GM13977 (cell line): ENCODE data around the gene USH1C.

Experiments used
- DNase-seq: peaks from one replicate; pipeline ENCODE4 v3.0.0; 2012; ENCODE audit warnings: low spot score
- CTCF ChIP-seq: IDR thresholded peaks from 2 replicates; pipeline ENCODE4 v1.5.1; 2012; ENCODE audit warnings: mild to moderate bottlenecking, control low read depth; ENCODE audit not compliant: insufficient read depth; ENCODE audit errors: extremely low read depth, missing control alignments
- in situ Hi-C: fragments of 300-500 bp; cut with MboI; formaldehyde crosslinking; loops from one replicate; pipeline ENCODE4 v1.12.0; 2022; ENCODE audit warnings: low sequenced_read_pairs, low pct_unique_long_range_greater_than_20kb, mixed read lengths, inconsistent platforms; ENCODE audit not compliant: unreplicated experiment

The USH1C gene

GRCh38 chr11:17525570-17525969, 18.6 kb downstream of the USH1C start:
- DNase-seq, result no peak
- in situ Hi-C loops, result no loop called here
- no peak for TF ChIP-seq CTCF

GRCh38 chr11:17524221-17524620, 20.0 kb downstream of the USH1C start:
- no peak for TF ChIP-seq CTCF
- no peak for DNase-seq
- in situ Hi-C loops, result loop anchor here (25.0 kb wide), 2 partner anchors 287 to 737 kb away; no protein-coding TSS in a partner anchor

- in situ Hi-C loops, result loop anchor here (25.0 kb wide), 2 partner anchors 285 to 735 kb away; no protein-coding TSS in a partner anchor
- DNase-seq, result no peak
- TF ChIP-seq CTCF, result no peak
Measured at GRCh38 chr11:17522655-17523054, 21.6 kb downstream of the USH1C start.

- in situ Hi-C loops, result loop anchor here (25.0 kb wide), 2 partner anchors 284 to 734 kb away; no protein-coding TSS in a partner anchor
- DNase-seq, result no peak
- TF ChIP-seq CTCF, result no peak
Measured at GRCh38 chr11:17521106-17521900, 22.9 kb downstream of the USH1C start.

GRCh38 chr11:17519061-17519885, 24.9 kb downstream of the USH1C start:
- no peak for TF ChIP-seq CTCF
- in situ Hi-C loops, result loop anchor here (25.0 kb wide), 2 partner anchors 282 to 732 kb away; no protein-coding TSS in a partner anchor

GRCh38 chr11:17518366-17518765, 25.9 kb downstream of the USH1C start:
- DNase-seq, result no peak
- in situ Hi-C loops, result loop anchor here (25.0 kb wide), 2 partner anchors 281 to 731 kb away; no protein-coding TSS in a partner anchor
- no peak for TF ChIP-seq CTCF

More at GRCh38 chr11:17519061-17519885, 24.9 kb downstream of the USH1C start:
- no peak for DNase-seq
